ENCODE data around the gene NUDT21. TPM values are rescaled to one million over a fixed set of nuclear protein-coding genes. Genes with fewer than 3 reads are reported as not detected.
A peak's percentile ranks its signal among the peaks of the same experiment; 100 is the strongest.

Gene NUDT21
- total RNA-seq, 1 experiment from 2014 or later, result 83.4 TPM

DNA sequence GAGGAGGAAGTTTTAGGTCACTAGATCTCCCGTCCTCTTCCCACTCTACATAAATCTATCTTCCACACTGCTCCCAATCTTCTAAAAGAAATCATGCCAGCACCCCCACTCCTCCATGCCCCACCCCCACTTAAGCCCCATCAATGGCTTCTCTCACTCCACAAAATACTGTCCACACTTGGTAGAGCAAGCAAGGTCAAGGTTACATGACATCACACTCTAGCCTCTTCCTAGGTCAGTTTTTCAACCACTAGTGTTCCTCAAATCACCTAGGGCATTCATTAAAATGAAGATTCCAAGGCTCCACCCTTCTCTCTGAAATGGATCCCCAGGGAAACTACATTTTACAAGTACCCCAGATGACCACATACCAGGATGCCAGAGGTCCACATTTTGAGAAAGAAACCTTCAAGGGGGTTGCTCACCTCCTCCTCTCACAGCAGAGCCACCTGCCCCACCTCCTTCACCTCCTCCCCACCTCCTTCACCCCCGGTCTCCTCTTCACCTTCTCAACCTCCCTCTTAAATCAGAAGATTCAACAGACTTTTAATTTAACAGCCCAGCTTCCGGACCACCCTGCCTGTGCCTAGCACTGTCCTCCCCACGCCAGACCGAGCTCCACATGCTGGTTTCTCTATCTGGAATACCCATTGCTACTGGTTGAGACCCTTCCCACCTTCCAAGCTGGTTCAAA lies 29.0 kb downstream of the NUDT21 start:
- ChIA-PET POLR2A (interaction anchor here (0.6 kb wide), 1 partner anchor 757 kb away, joined by 3 read pairs; no protein-coding TSS in a partner anchor), CTCF (no interaction called here)
- no TSS peak for BruUV-seq (replicated peaks)
- Mint-ChIP-seq H3K4me1 (ENCODE audit: insufficient read depth, unreplicated experiment) (peaks cover 40% of the 10 kb centered on the region), H3K36me3 (ENCODE audit: insufficient read depth, unreplicated experiment) (peaks cover 12% of the 10 kb centered on the region), H3K9me3 (ENCODE audit: unreplicated experiment) (no peaks in the 10 kb centered on the region), H3K4me3 (ENCODE audit: unreplicated experiment) (peak overlapping the region; percentile 41), H3K27ac (ENCODE audit: low read depth, unreplicated experiment) (peak overlapping the region; percentile 59), H3K27me3 (ENCODE audit: insufficient read depth, unreplicated experiment) (no peaks in the 10 kb centered on the region)
- intact Hi-C loops (cut with micrococcal nuclease), result loop anchor here (10.0 kb wide), 1 partner anchor 87 kb away; no protein-coding TSS in a partner anchor
- TF ChIP-seq, protein P1, sequence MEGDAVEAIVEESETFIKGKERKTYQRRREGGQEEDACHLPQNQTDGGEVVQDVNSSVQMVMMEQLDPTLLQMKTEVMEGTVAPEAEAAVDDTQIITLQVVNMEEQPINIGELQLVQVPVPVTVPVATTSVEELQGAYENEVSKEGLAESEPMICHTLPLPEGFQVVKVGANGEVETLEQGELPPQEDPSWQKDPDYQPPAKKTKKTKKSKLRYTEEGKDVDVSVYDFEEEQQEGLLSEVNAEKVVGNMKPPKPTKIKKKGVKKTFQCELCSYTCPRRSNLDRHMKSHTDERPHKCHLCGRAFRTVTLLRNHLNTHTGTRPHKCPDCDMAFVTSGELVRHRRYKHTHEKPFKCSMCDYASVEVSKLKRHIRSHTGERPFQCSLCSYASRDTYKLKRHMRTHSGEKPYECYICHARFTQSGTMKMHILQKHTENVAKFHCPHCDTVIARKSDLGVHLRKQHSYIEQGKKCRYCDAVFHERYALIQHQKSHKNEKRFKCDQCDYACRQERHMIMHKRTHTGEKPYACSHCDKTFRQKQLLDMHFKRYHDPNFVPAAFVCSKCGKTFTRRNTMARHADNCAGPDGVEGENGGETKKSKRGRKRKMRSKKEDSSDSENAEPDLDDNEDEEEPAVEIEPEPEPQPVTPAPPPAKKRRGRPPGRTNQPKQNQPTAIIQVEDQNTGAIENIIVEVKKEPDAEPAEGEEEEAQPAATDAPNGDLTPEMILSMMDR (IDR thresholded peaks at IDR 0.05; ENCODE audit: unreplicated experiment), result no peak
- no peak for DNase-seq (ENCODE audit: unreplicated experiment)

DNA sequence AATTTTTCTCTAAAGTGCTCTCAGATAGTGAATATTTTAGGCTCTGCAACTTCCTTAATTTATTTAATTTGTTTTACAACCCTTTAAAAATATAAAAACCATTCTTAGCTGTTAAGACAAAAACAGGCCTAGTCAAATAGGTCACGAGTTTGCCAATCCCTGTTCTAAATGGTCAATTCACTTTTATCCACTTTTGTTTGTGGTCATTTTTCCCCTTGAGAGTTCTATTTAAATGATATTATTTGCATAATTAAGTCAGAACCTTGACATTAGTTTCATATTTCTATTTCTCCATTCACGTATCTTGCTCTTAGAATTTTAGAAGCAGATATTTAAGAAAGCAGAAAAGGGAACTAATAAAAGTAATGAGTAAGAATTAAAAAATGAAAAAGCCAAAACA lies 29.8 kb downstream of the NUDT21 start:
- TF ChIP-seq, protein P1 (IDR thresholded peaks at IDR 0.05; ENCODE audit: unreplicated experiment), result no peak
- no TSS peak for BruUV-seq (replicated peaks)
- peaks cover 36% of the 10 kb centered on the region for H3K4me1 Mint-ChIP-seq (ENCODE audit: insufficient read depth, unreplicated experiment)
- no peak overlapping the region for H3K4me3 Mint-ChIP-seq (ENCODE audit: unreplicated experiment)
- ChIA-PET POLR2A (interaction anchor here (1.7 kb wide), 1 partner anchor 12 kb away, joined by 6 read pairs; no protein-coding TSS in a partner anchor), CTCF (no interaction called here)
- no peak overlapping the region for H3K27ac Mint-ChIP-seq (ENCODE audit: low read depth, unreplicated experiment)
- intact Hi-C loops (cut with micrococcal nuclease), result loop anchor here (10.0 kb wide), 1 partner anchor 87 kb away; no protein-coding TSS in a partner anchor
- peaks cover 9% of the 10 kb centered on the region for H3K36me3 Mint-ChIP-seq (ENCODE audit: insufficient read depth, unreplicated experiment)
- no peaks in the 10 kb centered on the region for H3K9me3 Mint-ChIP-seq (ENCODE audit: unreplicated experiment)
- DNase-seq (ENCODE audit: unreplicated experiment), result no peak
- H3K27me3 Mint-ChIP-seq (ENCODE audit: insufficient read depth, unreplicated experiment), result no peaks in the 10 kb centered on the region

DNA sequence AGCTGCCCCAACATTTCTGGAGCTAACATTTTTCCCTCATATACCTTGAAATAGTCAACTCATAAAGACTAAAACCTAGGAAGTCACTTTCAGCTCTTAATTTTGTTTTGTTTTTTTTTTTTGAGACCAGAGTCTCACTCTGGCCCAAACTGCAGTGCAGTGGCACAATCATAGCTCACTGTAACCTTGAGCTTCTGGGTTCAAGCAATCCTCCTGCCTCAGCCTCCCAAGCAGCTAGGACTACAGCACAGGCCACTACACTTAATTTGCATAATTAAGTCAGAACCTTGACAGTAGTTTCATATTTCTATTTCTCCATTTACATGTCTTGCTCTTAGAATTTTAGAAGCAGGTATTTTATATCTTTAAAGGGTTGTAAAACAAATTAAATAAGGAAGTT lies 30.5 kb downstream of the NUDT21 start:
- ChIA-PET POLR2A (interaction anchor here (0.6 to 1.7 kb wide), 3 partner anchors 11 to 31 kb away, joined by 3 to 6 read pairs (median 3); partner anchors contain the start of genes NUDT21 and OGFOD1), CTCF (no interaction called here)
- TF ChIP-seq, protein P1 (IDR thresholded peaks at IDR 0.05; ENCODE audit: unreplicated experiment), result no peak

DNA sequence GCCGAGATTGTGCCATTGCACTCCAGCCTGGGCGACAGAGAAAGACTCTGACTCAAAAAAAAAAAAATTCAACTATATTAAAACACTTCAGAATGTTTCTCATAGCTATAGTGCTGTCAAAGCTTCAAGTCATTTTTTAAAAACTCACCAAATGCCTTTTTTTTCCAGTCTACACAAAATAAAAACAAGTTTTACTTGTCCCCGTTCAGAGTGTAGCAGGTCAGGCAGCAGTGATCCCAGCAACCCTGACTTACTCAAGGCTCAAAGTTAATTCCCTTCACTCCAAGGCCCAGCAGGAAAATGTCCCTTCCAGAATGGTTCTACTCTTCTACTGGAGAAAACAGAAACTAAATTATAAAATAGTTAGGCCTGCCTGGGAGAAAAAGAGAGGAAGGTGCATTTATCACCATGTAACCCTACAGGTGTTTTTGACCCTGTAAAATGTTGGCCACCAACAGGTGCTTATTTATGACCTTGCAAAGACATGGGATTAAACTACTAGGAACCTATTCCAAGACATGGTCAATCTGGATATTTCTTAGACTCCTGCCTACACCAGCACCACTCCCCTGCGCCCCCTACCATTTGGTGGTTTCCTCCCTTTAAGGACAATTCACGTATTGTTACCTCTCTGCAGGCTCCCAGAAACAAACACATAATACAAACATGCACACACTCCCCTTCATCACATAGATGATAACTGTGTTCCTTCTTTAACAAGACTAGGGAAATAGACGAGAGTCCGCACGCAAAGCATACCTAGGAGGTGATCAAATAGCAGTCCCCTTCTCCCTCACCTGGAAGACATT lies 31.2 kb downstream of the NUDT21 start:
- peaks cover 7% of the 10 kb centered on the region for H3K36me3 Mint-ChIP-seq (ENCODE audit: insufficient read depth, unreplicated experiment)
- no peak overlapping the region for H3K27ac Mint-ChIP-seq (ENCODE audit: low read depth, unreplicated experiment)
- intact Hi-C loops (cut with micrococcal nuclease), result loop anchor here (10.0 kb wide), 1 partner anchor 85 kb away; no protein-coding TSS in a partner anchor
- ChIA-PET CTCF (interaction anchor here (0.7 kb wide), 2 partner anchors 112 to 952 kb away, joined by 3 read pairs; no protein-coding TSS in a partner anchor), POLR2A (interaction anchor here (0.7 to 1.7 kb wide), 3 partner anchors 11 to 265 kb away, joined by 3 to 6 read pairs (median 3); no protein-coding TSS in a partner anchor)
- H3K9me3 Mint-ChIP-seq (ENCODE audit: unreplicated experiment), result no peaks in the 10 kb centered on the region
- H3K4me3 Mint-ChIP-seq (ENCODE audit: unreplicated experiment), result no peak overlapping the region
- BruUV-seq (replicated peaks), result no TSS peak
- DNase-seq (ENCODE audit: unreplicated experiment), result no peak
- no peaks in the 10 kb centered on the region for H3K27me3 Mint-ChIP-seq (ENCODE audit: insufficient read depth, unreplicated experiment)
- H3K4me1 Mint-ChIP-seq (ENCODE audit: insufficient read depth, unreplicated experiment), result peaks cover 31% of the 10 kb centered on the region
- TF ChIP-seq, protein P1 (IDR thresholded peaks at IDR 0.05; ENCODE audit: unreplicated experiment), result no peak

More for the DNA sequence above, 30.5 kb downstream of the NUDT21 start:
- H3K27ac Mint-ChIP-seq (ENCODE audit: low read depth, unreplicated experiment), result no peak overlapping the region
- BruUV-seq (replicated peaks), result no TSS peak
- peaks cover 7% of the 10 kb centered on the region for H3K36me3 Mint-ChIP-seq (ENCODE audit: insufficient read depth, unreplicated experiment)
- DNase-seq (ENCODE audit: unreplicated experiment), result no peak
- H3K4me3 Mint-ChIP-seq (ENCODE audit: unreplicated experiment), result no peak overlapping the region
- no peaks in the 10 kb centered on the region for H3K9me3 Mint-ChIP-seq (ENCODE audit: unreplicated experiment)
- intact Hi-C loops (cut with micrococcal nuclease), result loop anchor here (10.0 kb wide), 1 partner anchor 86 kb away; no protein-coding TSS in a partner anchor
- no peaks in the 10 kb centered on the region for H3K27me3 Mint-ChIP-seq (ENCODE audit: insufficient read depth, unreplicated experiment)
- H3K4me1 Mint-ChIP-seq (ENCODE audit: insufficient read depth, unreplicated experiment), result peaks cover 31% of the 10 kb centered on the region

Data from MCF 10A (cell line).